Measurements from ENCODE around the gene HERC2.
"Not testable (repeated sequence)": the region's sequence is repeated elsewhere in the genome, so short reads cannot be mapped to it uniquely, and the experiment has no call there.

- not testable (repeated sequence) for TF ChIP-seq CTCF (IDR thresholded peaks at IDR 0.05; ENCODE audit: low read depth, low read length, missing input control); REST (IDR thresholded peaks at IDR 0.05); TAF1 (conservative IDR thresholded peaks at IDR 0.05); NR2F2 (IDR thresholded peaks at IDR 0.05); EGR1 (IDR thresholded peaks at IDR 0.05; ENCODE audit: low read depth in 2 of 2); MAX (IDR thresholded peaks at IDR 0.05); GABPA (IDR thresholded peaks at IDR 0.05 in 1 of 2, conservative IDR thresholded peaks at IDR 0.05 in 1 of 2); RAD21 (IDR thresholded peaks at IDR 0.05); SP1 (IDR thresholded peaks at IDR 0.05); YY1 (IDR thresholded peaks at IDR 0.05); JUND (IDR thresholded peaks at IDR 0.05)
These were observed 107.8 kb downstream of the HERC2 start for GRCh38 chr15:28214006-28214790.
